Glutamatergic neuron (in vitro differentiated cells): ENCODE data around the gene SNAI3. TPM values are rescaled to one million over a fixed set of nuclear protein-coding genes. Genes with fewer than 3 reads are reported as not detected.

Experiments used
- DNase-seq: peaks from one replicate; pipeline ENCODE4 v3.0.0; 2022
- H3K27ac Mint-ChIP-seq: one replicate; pipeline ENCODE4 v1.8.0; 2020; ENCODE audit warnings: mild to moderate bottlenecking, mixed read lengths, inconsistent platforms; ENCODE audit not compliant: unreplicated experiment
- H3K27me3 Mint-ChIP-seq: one replicate; pipeline ENCODE4 v1.8.0; 2020; ENCODE audit warnings: mild to moderate bottlenecking, moderate library complexity, mixed read lengths, inconsistent platforms; ENCODE audit not compliant: unreplicated experiment
- H3K36me3 Mint-ChIP-seq: one replicate; pipeline ENCODE4 v1.8.0; 2020; ENCODE audit warnings: mild to moderate bottlenecking, mixed read lengths, inconsistent platforms; ENCODE audit not compliant: unreplicated experiment
- H3K4me1 Mint-ChIP-seq: one replicate; pipeline ENCODE4 v1.8.0; 2020; ENCODE audit warnings: mild to moderate bottlenecking, low read depth, mixed read lengths, inconsistent platforms; ENCODE audit not compliant: unreplicated experiment
- H3K4me3 Mint-ChIP-seq: one replicate; pipeline ENCODE4 v1.8.0; 2020; ENCODE audit warnings: mild to moderate bottlenecking, mixed read lengths, inconsistent platforms; ENCODE audit not compliant: unreplicated experiment
- H3K9me3 Mint-ChIP-seq: one replicate; pipeline ENCODE4 v1.8.0; 2020; ENCODE audit warnings: mild to moderate bottlenecking, moderate library complexity, mixed read lengths, inconsistent platforms; ENCODE audit not compliant: unreplicated experiment
- total RNA-seq: library from RNA; stranded (reverse); fragmentation: NEBNext Ultra II Directional; extraction: Animal tissue kit (Norgen Biotek cat#: 25700); gene quantifications from one replicate; pipeline ENCODE4 v1.2.1, GENCODE V29; 2021; ENCODE audit not compliant: unreplicated experiment
- TF ChIP-seq, protein P1 (sequence below): fragments of 200-600 bp; sonication (generic); IDR thresholded peaks from one replicate; pipeline ENCODE4 v1.5.0; 2021; ENCODE audit not compliant: partially characterized antibody, unreplicated experiment

The SNAI3 gene
- total RNA-seq, 1 donor from 2014 or later = not detected

DNA sequence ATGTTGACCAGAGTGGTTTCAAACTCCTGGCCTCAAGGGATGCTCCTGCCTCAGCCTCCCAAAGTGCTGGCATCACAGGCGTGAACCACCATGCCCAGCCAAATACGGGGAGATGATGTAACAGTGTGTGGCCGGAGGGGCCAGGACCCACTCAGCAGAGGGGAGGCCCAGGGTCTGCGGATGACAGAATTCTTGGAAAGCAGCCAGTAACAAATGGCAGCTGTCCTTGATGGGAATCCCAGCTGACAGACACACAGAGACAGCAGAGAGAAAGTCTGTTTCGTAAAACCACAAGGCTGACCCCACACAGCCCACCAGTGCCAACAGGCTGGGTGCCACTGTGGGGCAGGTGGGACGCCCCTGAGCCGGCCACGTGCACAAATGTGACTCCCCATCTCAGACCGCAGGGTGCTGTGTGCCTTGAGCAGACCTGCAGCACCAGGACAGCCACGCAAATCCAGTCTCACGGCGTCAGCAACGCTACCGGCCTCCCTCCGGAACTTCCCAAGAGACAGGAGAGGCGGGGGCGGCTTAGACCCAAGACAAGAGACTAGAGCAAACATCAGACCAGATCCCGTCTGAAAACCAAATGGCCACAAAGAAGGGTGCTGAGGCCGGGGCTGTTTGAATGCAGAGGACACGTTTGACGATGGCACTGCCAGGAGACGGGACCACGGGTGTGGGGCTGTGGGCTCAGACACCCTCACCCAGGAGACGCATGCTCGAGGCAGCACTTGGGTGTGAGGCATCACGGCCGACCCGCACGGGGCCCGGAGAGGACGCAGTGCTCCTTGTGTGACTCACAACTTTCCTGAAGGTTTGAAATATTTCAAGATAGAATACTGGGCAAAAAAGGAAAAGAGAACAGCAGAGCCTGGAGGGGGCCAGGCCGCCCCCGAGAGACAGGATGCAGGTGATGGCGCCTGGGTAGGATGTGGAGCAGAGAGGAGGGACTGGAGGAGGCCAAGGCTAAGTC, 44.6 kb upstream of the SNAI3 start:
- Mint-ChIP-seq H3K27ac (peak overlapping the region; percentile 96), H3K36me3 (no peaks in the 10 kb centered on the region), H3K4me1 (peaks cover 17% of the 10 kb centered on the region), H3K9me3 (peaks cover 14% of the 10 kb centered on the region), H3K4me3 (peak overlapping the region; percentile 76), H3K27me3 (peaks cover 20% of the 10 kb centered on the region)
- TF ChIP-seq, protein P1, sequence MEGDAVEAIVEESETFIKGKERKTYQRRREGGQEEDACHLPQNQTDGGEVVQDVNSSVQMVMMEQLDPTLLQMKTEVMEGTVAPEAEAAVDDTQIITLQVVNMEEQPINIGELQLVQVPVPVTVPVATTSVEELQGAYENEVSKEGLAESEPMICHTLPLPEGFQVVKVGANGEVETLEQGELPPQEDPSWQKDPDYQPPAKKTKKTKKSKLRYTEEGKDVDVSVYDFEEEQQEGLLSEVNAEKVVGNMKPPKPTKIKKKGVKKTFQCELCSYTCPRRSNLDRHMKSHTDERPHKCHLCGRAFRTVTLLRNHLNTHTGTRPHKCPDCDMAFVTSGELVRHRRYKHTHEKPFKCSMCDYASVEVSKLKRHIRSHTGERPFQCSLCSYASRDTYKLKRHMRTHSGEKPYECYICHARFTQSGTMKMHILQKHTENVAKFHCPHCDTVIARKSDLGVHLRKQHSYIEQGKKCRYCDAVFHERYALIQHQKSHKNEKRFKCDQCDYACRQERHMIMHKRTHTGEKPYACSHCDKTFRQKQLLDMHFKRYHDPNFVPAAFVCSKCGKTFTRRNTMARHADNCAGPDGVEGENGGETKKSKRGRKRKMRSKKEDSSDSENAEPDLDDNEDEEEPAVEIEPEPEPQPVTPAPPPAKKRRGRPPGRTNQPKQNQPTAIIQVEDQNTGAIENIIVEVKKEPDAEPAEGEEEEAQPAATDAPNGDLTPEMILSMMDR = no peak
- peak; percentile 53 for DNase-seq

DNA sequence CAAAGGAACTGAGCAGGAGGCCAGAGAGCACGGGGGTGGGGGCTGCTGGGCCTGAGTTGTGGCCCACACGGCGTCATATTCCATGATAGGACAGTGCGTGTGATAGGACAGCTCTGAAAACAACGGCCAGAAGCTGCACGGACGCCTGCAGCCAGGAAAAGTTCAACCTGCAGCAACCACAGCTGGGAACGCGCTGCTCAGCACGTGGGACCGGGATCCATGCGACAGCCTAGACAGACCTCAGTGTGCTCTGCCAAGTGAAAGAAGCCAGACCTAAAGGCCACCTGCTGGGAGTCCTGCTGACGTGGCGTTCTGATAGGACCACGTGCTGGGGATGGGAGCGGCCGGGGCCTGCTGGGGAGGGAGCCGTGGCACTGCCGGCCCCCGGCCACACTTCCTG, 41.6 kb upstream of the SNAI3 start:
- peaks cover 11% of the 10 kb centered on the region for H3K9me3 Mint-ChIP-seq
- TF ChIP-seq, protein P1 = no peak
- peak overlapping the region; percentile 77 for H3K27ac Mint-ChIP-seq
- peaks cover 20% of the 10 kb centered on the region for H3K27me3 Mint-ChIP-seq
- peaks cover 17% of the 10 kb centered on the region for H3K4me1 Mint-ChIP-seq
- H3K4me3 Mint-ChIP-seq = no peak overlapping the region
- no peaks in the 10 kb centered on the region for H3K36me3 Mint-ChIP-seq
- peak; percentile 64 for DNase-seq

DNA sequence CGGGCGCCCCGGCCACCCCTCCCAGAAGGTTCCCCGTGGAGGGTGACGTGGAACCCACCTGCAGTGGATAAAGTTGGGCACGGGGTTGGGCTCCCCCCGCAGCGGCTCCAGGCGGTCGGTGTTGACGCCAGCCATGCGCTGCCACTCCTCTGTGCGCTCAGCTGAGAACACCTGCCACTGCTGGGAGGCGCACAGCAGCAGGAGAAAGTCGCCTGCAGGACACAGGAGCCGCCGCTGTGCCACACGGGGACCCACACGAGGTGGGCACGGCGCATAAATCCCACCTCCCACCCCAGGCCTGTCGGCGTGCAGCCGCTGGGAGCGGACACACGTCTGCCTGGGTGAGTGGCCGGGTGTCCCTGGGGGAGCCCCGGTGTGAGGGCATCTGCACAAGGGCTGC, 40.7 kb upstream of the SNAI3 start:
- no peak for DNase-seq
- H3K27me3 Mint-ChIP-seq = peaks cover 18% of the 10 kb centered on the region
- TF ChIP-seq, protein P1 = no peak
- no peak overlapping the region for H3K4me3 Mint-ChIP-seq
- H3K4me1 Mint-ChIP-seq = peaks cover 17% of the 10 kb centered on the region
- H3K9me3 Mint-ChIP-seq = peaks cover 11% of the 10 kb centered on the region
- H3K36me3 Mint-ChIP-seq = no peaks in the 10 kb centered on the region
- H3K27ac Mint-ChIP-seq = no peak overlapping the region

DNA sequence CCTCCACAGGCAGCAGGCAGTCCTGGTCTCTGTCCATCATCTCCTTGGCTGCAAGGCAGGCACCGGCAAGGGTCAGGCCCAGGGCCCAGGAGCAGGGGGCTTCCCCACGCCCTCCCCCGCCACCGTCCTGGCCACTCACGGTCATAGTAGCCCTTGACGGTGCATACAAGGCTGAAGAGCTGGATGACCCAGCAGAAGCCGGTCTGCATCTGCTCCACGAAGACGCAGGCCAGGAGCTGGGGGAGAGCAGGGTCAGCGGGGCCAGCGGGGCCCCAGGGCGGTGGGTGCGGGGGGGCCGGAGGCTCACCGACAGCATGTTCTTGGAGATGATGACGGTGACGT, 40.1 kb upstream of the SNAI3 start:
- no peaks in the 10 kb centered on the region for H3K36me3 Mint-ChIP-seq
- H3K27me3 Mint-ChIP-seq = peaks cover 16% of the 10 kb centered on the region
- TF ChIP-seq, protein P1 = no peak
- peak overlapping the region; percentile 50 for H3K27ac Mint-ChIP-seq
- DNase-seq = no peak
- H3K4me1 Mint-ChIP-seq = peaks cover 16% of the 10 kb centered on the region
- no peak overlapping the region for H3K4me3 Mint-ChIP-seq
- H3K9me3 Mint-ChIP-seq = peaks cover 11% of the 10 kb centered on the region
